Gastroesophageal sphincter (tissue), 4 donors: ENCODE data around the gene CCDC124. TPM values are rescaled to one million over a fixed set of nuclear protein-coding genes. Genes with fewer than 3 reads are reported as not detected.
"Not testable (repeated sequence)": the region's sequence is repeated elsewhere in the genome, so short reads cannot be mapped to it uniquely, and the experiment has no call there.

Experiments
- ATAC-seq: fragments of 150-250 bp; one replicate; pipeline ENCODE4 v1.9.1; 2016; ENCODE audit warnings: mild to moderate bottlenecking, moderate library complexity
- H3K27ac ChIP-seq, 4 donors: fragments of 200-600 bp; sonication (generic) in 3 of 4; 1 replicate in 3 of 4; 2 replicates in 1 of 4; pipeline ENCODE4 v1.5.1; 2016 to 2019
- H3K27me3 ChIP-seq: fragments of 200-600 bp; sonication (generic); one replicate; pipeline ENCODE4 v1.5.1; 2019
- H3K36me3 ChIP-seq, 2 donors: fragments of 200-600 bp; sonication (generic); one replicate each; pipeline ENCODE4 v1.5.1; 2019; ENCODE audit warnings: control low read depth in 1 of 2
- H3K4me1 ChIP-seq, 3 donors: fragments of 200-600 bp; sonication (generic); 1 replicate in 2 of 3; 2 replicates in 1 of 3; pipeline ENCODE4 v1.5.1; 2016 to 2019; ENCODE audit warnings: control low read depth in 2 of 3
- H3K4me3 ChIP-seq, 2 donors: fragments of 200-600 bp; sonication (generic); one replicate each; pipeline ENCODE4 v1.5.1; 2019; ENCODE audit warnings: mild to moderate bottlenecking in 1 of 2, moderate library complexity in 1 of 2
- H3K9me3 ChIP-seq, 3 donors: fragments of 200-600 bp; sonication (generic); one replicate each; pipeline ENCODE4 v1.5.1; 2017 to 2019; ENCODE audit warnings: control low read depth in 2 of 3
- CTCF ChIP-seq, 4 experiments: fragments of 200-600 bp in 2 of 4; fragments of 450-650 bp in 2 of 4; sonication (generic) in 1 of 4; IDR thresholded peaks; one replicate each; pipeline ENCODE4 v1.5.1; 2017 to 2019; ENCODE audit warnings: antibody characterized with exemption in 4 of 4, mild to moderate bottlenecking in 2 of 4, moderate library complexity in 2 of 4
- EP300 ChIP-seq: sonication (generic); formaldehyde crosslinking; IDR thresholded peaks from one replicate; pipeline ENCODE4 v1.6.1; 2017; ENCODE audit warnings: antibody characterized with exemption, mild to moderate bottlenecking
- POLR2A ChIP-seq, 2 donors: fragments of 450-650 bp; IDR thresholded peaks; one replicate each; pipeline ENCODE4 v1.6.1; 2017; ENCODE audit warnings: antibody characterized with exemption in 2 of 2, mild to moderate bottlenecking in 2 of 2, moderate library complexity in 1 of 2
- POLR2AphosphoS5 ChIP-seq: sonication (generic); formaldehyde crosslinking; IDR thresholded peaks from one replicate; pipeline ENCODE4 v1.6.1; 2017; ENCODE audit warnings: antibody characterized with exemption
- WGBS, 2 donors: methylation state at CpG; one replicate each; pipeline ENCODE4 v1.1.5; 2018; ENCODE audit warnings: low coverage in 1 of 2; 5-methylcytosine and 5-hydroxymethylcytosine counted together
- total RNA-seq, 4 donors: library from RNA; depleted of rRNA; stranded (reverse); fragments of >200 nt; gene quantifications; one replicate each; pipeline ENCODE4 v1.1.0, GENCODE V29; 2016

CCDC124 gene
- 10 to 100 TPM; 48.1 to 75.9 (median 56.6) TPM for total RNA-seq

- Histone ChIP-seq H3K27me3 (no peaks in the 10 kb centered on the region), H3K4me3 (peak within 1 kb of the TSS; percentile 65 to 93), H3K9me3 (no peaks in the 10 kb centered on the region), H3K4me1 (peaks cover 0 to 31% (median 7%) of the 10 kb centered on the region in 3 donors), H3K36me3 (peaks cover 0 to 24% of the 10 kb centered on the region in 2 donors), H3K27ac (peak within 1 kb of the TSS; percentile 72 to 92 (median 88))
- ATAC-seq = peak; percentile 97
- TF ChIP-seq EP300 = no peak
- TF ChIP-seq POLR2AphosphoS5 = peak; percentile 98
- TF ChIP-seq POLR2A (IDR thresholded peaks at IDR 0.05) = peak; percentile 94 to 95
- peak in 3 of 4 experiments; percentile 84 to 85 (median 85) for TF ChIP-seq CTCF (IDR thresholded peaks at IDR 0.05)
- WGBS, 2 donors = 0 to 5% methylated on average over 6 to 9 of the region's 64 CpGs
Measured at GRCh38 chr19:17932485-17933338, at the start of gene CCDC124. Gene CCDC124 (plus strand): TSS chr19:17933015. CDS start chr19:17936421, 3,406 bp downstream.

- H3K27me3 ChIP-seq = peaks cover 66% of the 10 kb centered on the region
- ATAC-seq = no peak
- no peak for TF ChIP-seq POLR2A (IDR thresholded peaks at IDR 0.05)
Measured at GRCh38 chr19:17883627-17884410, 49.0 kb upstream of the CCDC124 start.

GRCh38 chr19:17886515-17886914 is 46.3 kb upstream of the CCDC124 start:
- ATAC-seq = no peak
- H3K4me1 ChIP-seq = no peaks in the 10 kb centered on the region
- H3K9me3 ChIP-seq = no peaks in the 10 kb centered on the region
- peaks cover 74% of the 10 kb centered on the region for H3K27me3 ChIP-seq
- no peak overlapping the region for H3K27ac ChIP-seq
- H3K36me3 ChIP-seq = no peaks in the 10 kb centered on the region
- TF ChIP-seq EP300 (no peak), POLR2AphosphoS5 (no peak), POLR2A (IDR thresholded peaks at IDR 0.05) (no peak), CTCF (IDR thresholded peaks at IDR 0.05) (no peak)
- WGBS, 2 donors = 53 to 55% methylated on average over 5 to 7 of the region's 7 CpGs
- no peak overlapping the region for H3K4me3 ChIP-seq

More at GRCh38 chr19:17883627-17884410, 49.0 kb upstream of the CCDC124 start:
- Histone ChIP-seq H3K27ac (no peak overlapping the region), H3K36me3 (no peaks in the 10 kb centered on the region), H3K4me1 (no peaks in the 10 kb centered on the region), H3K4me3 (no peak overlapping the region), H3K9me3 (no peaks in the 10 kb centered on the region)
- 86% methylated on average over 2 to 3 of the region's 33 CpGs for WGBS, 2 donors

GRCh38 chr19:17887221-17887620 is 45.6 kb upstream of the CCDC124 start:
- H3K27ac ChIP-seq, H3K4me3 ChIP-seq, H3K9me3 ChIP-seq, H3K4me1 ChIP-seq, ATAC-seq, H3K36me3 ChIP-seq: not testable (repeated sequence)
- WGBS, 2 donors = 65 to 80% methylated on average over 3 to 4 of the region's 4 CpGs
- H3K27me3 ChIP-seq = peaks cover 75% of the 10 kb centered on the region

GRCh38 chr19:17888260-17888659 is 44.6 kb upstream of the CCDC124 start:
- peaks cover 75% of the 10 kb centered on the region for H3K27me3 ChIP-seq
- no peak overlapping the region for H3K27ac ChIP-seq
- H3K36me3 ChIP-seq = no peaks in the 10 kb centered on the region
- TF ChIP-seq POLR2A (IDR thresholded peaks at IDR 0.05) = no peak
- ATAC-seq = no peak
- 36 to 41% methylated on average over 3 to 4 of the region's 7 CpGs for WGBS, 2 donors
- H3K4me3 ChIP-seq = no peak overlapping the region
- no peaks in the 10 kb centered on the region for H3K9me3 ChIP-seq
- no peaks in the 10 kb centered on the region for H3K4me1 ChIP-seq

GRCh38 chr19:17889609-17890214 is 43.1 kb upstream of the CCDC124 start:
- peaks cover 77% of the 10 kb centered on the region for H3K27me3 ChIP-seq
- no peak overlapping the region for H3K27ac ChIP-seq
- no peak for TF ChIP-seq EP300
- TF ChIP-seq POLR2AphosphoS5 = no peak
- no peak for TF ChIP-seq POLR2A (IDR thresholded peaks at IDR 0.05)
- no peak for TF ChIP-seq CTCF (IDR thresholded peaks at IDR 0.05)
- H3K4me1 ChIP-seq = no peaks in the 10 kb centered on the region
- ATAC-seq = no peak
- WGBS, 2 donors = 9 to 33% methylated on average over 12 of the region's 18 CpGs
- H3K9me3 ChIP-seq = no peaks in the 10 kb centered on the region
- H3K36me3 ChIP-seq = no peaks in the 10 kb centered on the region
- no peak overlapping the region for H3K4me3 ChIP-seq
